ENCODE measurements around the gene IL1RAPL1.

The IL1RAPL1 gene

GRCh38 chrX:29876733-29877132, 1289.5 kb downstream of the IL1RAPL1 start:
- H3K4me1 ChIP-seq (ENCODE audit: insufficient read depth, low read length) = no peaks in the 10 kb centered on the region
- H3K9me3 ChIP-seq (ENCODE audit: insufficient read depth, low read depth, low read length) = no peaks in the 10 kb centered on the region
- H3K4me3 ChIP-seq (ENCODE audit: low read length) = no peak overlapping the region
- no peak overlapping the region for H3K9ac ChIP-seq (ENCODE audit: low read depth, low read length)
- no peaks in the 10 kb centered on the region for H3K27me3 ChIP-seq (ENCODE audit: insufficient read depth, low read length)
- no peak overlapping the region for H3K27ac ChIP-seq (ENCODE audit: low read length)
- H3K36me3 ChIP-seq (ENCODE audit: insufficient read depth, low read depth, low read length) = no peaks in the 10 kb centered on the region

- Histone ChIP-seq H3K4me3 (ENCODE audit: low read length) (no peak overlapping the region), H3K9ac (ENCODE audit: low read depth, low read length) (no peak overlapping the region), H3K4me1 (ENCODE audit: insufficient read depth, low read length) (no peaks in the 10 kb centered on the region), H3K27ac (ENCODE audit: low read length) (no peak overlapping the region), H3K36me3 (ENCODE audit: insufficient read depth, low read depth, low read length) (no peaks in the 10 kb centered on the region), H3K9me3 (ENCODE audit: insufficient read depth, low read depth, low read length) (no peaks in the 10 kb centered on the region), H3K27me3 (ENCODE audit: insufficient read depth, low read length) (no peaks in the 10 kb centered on the region)
Observed at GRCh38 chrX:29880977-29881376, 1293.7 kb downstream of the IL1RAPL1 start.

GRCh38 chrX:29890004-29890403, 1302.8 kb downstream of the IL1RAPL1 start:
- Histone ChIP-seq H3K9ac (ENCODE audit: low read depth, low read length) (no peak overlapping the region), H3K4me3 (ENCODE audit: low read length) (no peak overlapping the region), H3K36me3 (ENCODE audit: insufficient read depth, low read depth, low read length) (no peaks in the 10 kb centered on the region), H3K27me3 (ENCODE audit: insufficient read depth, low read length) (no peaks in the 10 kb centered on the region), H3K4me1 (ENCODE audit: insufficient read depth, low read length) (no peaks in the 10 kb centered on the region), H3K27ac (ENCODE audit: low read length) (no peak overlapping the region), H3K9me3 (ENCODE audit: insufficient read depth, low read depth, low read length) (no peaks in the 10 kb centered on the region)

GRCh38 chrX:29890646-29891200, 1303.5 kb downstream of the IL1RAPL1 start:
- no peaks in the 10 kb centered on the region for H3K4me1 ChIP-seq (ENCODE audit: insufficient read depth, low read length)
- H3K27me3 ChIP-seq (ENCODE audit: insufficient read depth, low read length) = no peaks in the 10 kb centered on the region
- H3K4me3 ChIP-seq (ENCODE audit: low read length) = no peak overlapping the region
- H3K9me3 ChIP-seq (ENCODE audit: insufficient read depth, low read depth, low read length) = no peaks in the 10 kb centered on the region
- H3K9ac ChIP-seq (ENCODE audit: low read depth, low read length) = no peak overlapping the region
- H3K36me3 ChIP-seq (ENCODE audit: insufficient read depth, low read depth, low read length) = no peaks in the 10 kb centered on the region
- no peak overlapping the region for H3K27ac ChIP-seq (ENCODE audit: low read length)

GRCh38 chrX:29902004-29902403, 1314.8 kb downstream of the IL1RAPL1 start:
- H3K9me3 ChIP-seq (ENCODE audit: insufficient read depth, low read depth, low read length) = no peaks in the 10 kb centered on the region
- no peaks in the 10 kb centered on the region for H3K27me3 ChIP-seq (ENCODE audit: insufficient read depth, low read length)
- no peak overlapping the region for H3K9ac ChIP-seq (ENCODE audit: low read depth, low read length)
- H3K4me1 ChIP-seq (ENCODE audit: insufficient read depth, low read length) = no peaks in the 10 kb centered on the region
- no peak overlapping the region for H3K27ac ChIP-seq (ENCODE audit: low read length)
- H3K4me3 ChIP-seq (ENCODE audit: low read length) = no peak overlapping the region
- no peaks in the 10 kb centered on the region for H3K36me3 ChIP-seq (ENCODE audit: insufficient read depth, low read depth, low read length)

- H3K36me3 ChIP-seq (ENCODE audit: insufficient read depth, low read depth, low read length) = no peaks in the 10 kb centered on the region
- H3K27me3 ChIP-seq (ENCODE audit: insufficient read depth, low read length) = no peaks in the 10 kb centered on the region
- no peaks in the 10 kb centered on the region for H3K4me1 ChIP-seq (ENCODE audit: insufficient read depth, low read length)
- no peak overlapping the region for H3K4me3 ChIP-seq (ENCODE audit: low read length)
- H3K9ac ChIP-seq (ENCODE audit: low read depth, low read length) = no peak overlapping the region
- no peak overlapping the region for H3K27ac ChIP-seq (ENCODE audit: low read length)
- no peaks in the 10 kb centered on the region for H3K9me3 ChIP-seq (ENCODE audit: insufficient read depth, low read depth, low read length)
Observed at GRCh38 chrX:29903360-29903759, 1316.1 kb downstream of the IL1RAPL1 start.

- Histone ChIP-seq H3K9ac (ENCODE audit: low read depth, low read length) (no peak overlapping the region), H3K36me3 (ENCODE audit: insufficient read depth, low read depth, low read length) (no peaks in the 10 kb centered on the region), H3K9me3 (ENCODE audit: insufficient read depth, low read depth, low read length) (no peaks in the 10 kb centered on the region), H3K27me3 (ENCODE audit: insufficient read depth, low read length) (no peaks in the 10 kb centered on the region), H3K27ac (ENCODE audit: low read length) (no peak overlapping the region), H3K4me1 (ENCODE audit: insufficient read depth, low read length) (no peaks in the 10 kb centered on the region), H3K4me3 (ENCODE audit: low read length) (no peak overlapping the region)
Observed at GRCh38 chrX:29911673-29912072, 1324.4 kb downstream of the IL1RAPL1 start.

GRCh38 chrX:29913647-29914046, 1326.4 kb downstream of the IL1RAPL1 start:
- Histone ChIP-seq H3K27me3 (ENCODE audit: insufficient read depth, low read length) (no peaks in the 10 kb centered on the region), H3K4me1 (ENCODE audit: insufficient read depth, low read length) (no peaks in the 10 kb centered on the region), H3K27ac (ENCODE audit: low read length) (no peak overlapping the region), H3K4me3 (ENCODE audit: low read length) (no peak overlapping the region), H3K9ac (ENCODE audit: low read depth, low read length) (no peak overlapping the region), H3K36me3 (ENCODE audit: insufficient read depth, low read depth, low read length) (no peaks in the 10 kb centered on the region), H3K9me3 (ENCODE audit: insufficient read depth, low read depth, low read length) (no peaks in the 10 kb centered on the region)

GRCh38 chrX:29922607-29923006, 1335.4 kb downstream of the IL1RAPL1 start:
- no peak overlapping the region for H3K4me3 ChIP-seq (ENCODE audit: low read length)
- peaks cover 5% of the 10 kb centered on the region; the same call in 1 of the 2 replicates for H3K4me1 ChIP-seq (ENCODE audit: insufficient read depth, low read length)
- no peaks in the 10 kb centered on the region for H3K36me3 ChIP-seq (ENCODE audit: insufficient read depth, low read depth, low read length)
- no peaks in the 10 kb centered on the region for H3K27me3 ChIP-seq (ENCODE audit: insufficient read depth, low read length)
- H3K27ac ChIP-seq (ENCODE audit: low read length) = no peak overlapping the region
- H3K9me3 ChIP-seq (ENCODE audit: insufficient read depth, low read depth, low read length) = no peaks in the 10 kb centered on the region
- no peak overlapping the region for H3K9ac ChIP-seq (ENCODE audit: low read depth, low read length)

- no peaks in the 10 kb centered on the region for H3K4me1 ChIP-seq (ENCODE audit: insufficient read depth, low read length)
- no peak overlapping the region for H3K4me3 ChIP-seq (ENCODE audit: low read length)
- H3K27ac ChIP-seq (ENCODE audit: low read length) = no peak overlapping the region
- no peaks in the 10 kb centered on the region for H3K27me3 ChIP-seq (ENCODE audit: insufficient read depth, low read length)
- H3K9me3 ChIP-seq (ENCODE audit: insufficient read depth, low read depth, low read length) = no peaks in the 10 kb centered on the region
- H3K9ac ChIP-seq (ENCODE audit: low read depth, low read length) = no peak overlapping the region
- H3K36me3 ChIP-seq (ENCODE audit: insufficient read depth, low read depth, low read length) = no peaks in the 10 kb centered on the region
Observed at GRCh38 chrX:29926056-29926455, 1338.8 kb downstream of the IL1RAPL1 start.

GRCh38 chrX:29926659-29927058, 1339.4 kb downstream of the IL1RAPL1 start:
- no peaks in the 10 kb centered on the region for H3K36me3 ChIP-seq (ENCODE audit: insufficient read depth, low read depth, low read length)
- no peak overlapping the region for H3K4me3 ChIP-seq (ENCODE audit: low read length)
- no peaks in the 10 kb centered on the region for H3K4me1 ChIP-seq (ENCODE audit: insufficient read depth, low read length)
- H3K27ac ChIP-seq (ENCODE audit: low read length) = no peak overlapping the region
- no peaks in the 10 kb centered on the region for H3K27me3 ChIP-seq (ENCODE audit: insufficient read depth, low read length)
- no peak overlapping the region for H3K9ac ChIP-seq (ENCODE audit: low read depth, low read length)
- H3K9me3 ChIP-seq (ENCODE audit: insufficient read depth, low read depth, low read length) = no peaks in the 10 kb centered on the region

- H3K9me3 ChIP-seq (ENCODE audit: insufficient read depth, low read depth, low read length) = no peaks in the 10 kb centered on the region
- H3K27me3 ChIP-seq (ENCODE audit: insufficient read depth, low read length) = no peaks in the 10 kb centered on the region
- no peak overlapping the region for H3K9ac ChIP-seq (ENCODE audit: low read depth, low read length)
- no peak overlapping the region; the same call in 1 of the 2 replicates for H3K4me3 ChIP-seq (ENCODE audit: low read length)
- H3K36me3 ChIP-seq (ENCODE audit: insufficient read depth, low read depth, low read length) = no peaks in the 10 kb centered on the region
- no peak overlapping the region for H3K27ac ChIP-seq (ENCODE audit: low read length)
- H3K4me1 ChIP-seq (ENCODE audit: insufficient read depth, low read length) = peaks cover 19% of the 10 kb centered on the region; the same call in 1 of the 2 replicates
Observed at GRCh38 chrX:29935455-29935854, 1348.2 kb downstream of the IL1RAPL1 start.
